Thoracic aorta (tissue), 2 donors: ENCODE measurements around the gene UBAP2L. TPM values are rescaled to one million over a fixed set of nuclear protein-coding genes. Genes with fewer than 3 reads are reported as not detected.
"Not testable (repeated sequence)": the region's sequence is repeated elsewhere in the genome, so short reads cannot be mapped to it uniquely, and the experiment has no call there.

Source experiments
- ATAC-seq: fragments of 150-250 bp; one replicate; pipeline ENCODE4 v1.8.0; 2017; ENCODE audit warnings: low read depth; ENCODE audit not compliant: insufficient number of reproducible peaks, low FRiP score
- DNase-seq: peaks from one replicate; pipeline ENCODE4 v3.0.0-alpha.2; 2020; ENCODE audit warnings: low spot score
- H3K27ac ChIP-seq, 2 donors: fragments of 200-600 bp; sonication (generic); 1 replicate in 1 of 2; 2 replicates in 1 of 2; pipeline ENCODE4 v1.5.1; 2016; ENCODE audit warnings: mild to moderate bottlenecking in 2 of 2, moderate library complexity in 2 of 2
- H3K27me3 ChIP-seq: fragments of 200-600 bp; sonication (generic); replicated peaks from 2 replicates; pipeline ENCODE4 v1.6.0; 2016; ENCODE audit warnings: mild to moderate bottlenecking; ENCODE audit not compliant: insufficient read depth
- H3K36me3 ChIP-seq: fragments of 200-600 bp; sonication (generic); one replicate; pipeline ENCODE4 v1.5.1; 2016
- H3K4me1 ChIP-seq, 2 donors: fragments of 200-600 bp; sonication (generic); 1 replicate in 1 of 2; 2 replicates in 1 of 2; pipeline versions ENCODE4 v1.5.1 to v1.6.0; 2016; ENCODE audit warnings: low read depth in 2 of 2, mild to moderate bottlenecking in 1 of 2; ENCODE audit not compliant: control insufficient read depth in 1 of 2
- H3K4me3 ChIP-seq: fragments of 200-600 bp; sonication (generic); 2 replicates; pipeline ENCODE4 v1.5.1; 2016; ENCODE audit warnings: mild to moderate bottlenecking
- H3K9me3 ChIP-seq: fragments of 200-600 bp; sonication (generic); 2 replicates; pipeline ENCODE4 v1.5.1; 2016
- CTCF ChIP-seq: fragments of 200-600 bp; sonication (generic); IDR thresholded peaks from one replicate; pipeline ENCODE4 v1.5.1; 2019; ENCODE audit warnings: antibody characterized with exemption
- total RNA-seq, 2 donors: library from RNA; depleted of rRNA; stranded (reverse); fragments of >200 nt; gene quantifications; one replicate each; pipeline versions ENCODE4 v1.1.0 to v1.2.3, GENCODE V29; 2016

UBAP2L gene
- total RNA-seq, 2 donors from 2014 or later = 92.1 to 119 TPM

- ATAC-seq (no peak), DNase-seq (no peak)
- Histone ChIP-seq H3K4me1 (no peaks in the 10 kb centered on the region), H3K9me3 (no peaks in the 10 kb centered on the region), H3K36me3 (no peaks in the 10 kb centered on the region), H3K4me3 (no peak overlapping the region), H3K27ac (no peak overlapping the region), H3K27me3 (no peaks in the 10 kb centered on the region)
- TF ChIP-seq CTCF = no peak
Measured at GRCh38 chr1:154304664-154305337, 84.0 kb downstream of the UBAP2L start.

GRCh38 chr1:154306151-154306550 is 85.4 kb downstream of the UBAP2L start:
- H3K4me1 ChIP-seq = no peaks in the 10 kb centered on the region
- no peaks in the 10 kb centered on the region for H3K36me3 ChIP-seq
- H3K27me3 ChIP-seq = no peaks in the 10 kb centered on the region
- no peak for DNase-seq
- no peak overlapping the region for H3K4me3 ChIP-seq
- no peak for TF ChIP-seq CTCF
- no peaks in the 10 kb centered on the region for H3K9me3 ChIP-seq
- H3K27ac ChIP-seq = no peak overlapping the region
- no peak for ATAC-seq

GRCh38 chr1:154307670-154308270 is 87.0 kb downstream of the UBAP2L start:
- not testable (repeated sequence) for H3K27ac ChIP-seq, H3K27me3 ChIP-seq, H3K4me1 ChIP-seq, H3K36me3 ChIP-seq, ATAC-seq, H3K4me3 ChIP-seq, H3K9me3 ChIP-seq, DNase-seq

GRCh38 chr1:154309136-154309535 is 88.4 kb downstream of the UBAP2L start:
- H3K36me3 ChIP-seq, H3K4me1 ChIP-seq, H3K4me3 ChIP-seq, H3K27ac ChIP-seq, ATAC-seq, H3K9me3 ChIP-seq, H3K27me3 ChIP-seq, DNase-seq: not testable (repeated sequence)

- not testable (repeated sequence) for ATAC-seq, DNase-seq, H3K9me3 ChIP-seq, H3K36me3 ChIP-seq, H3K27ac ChIP-seq, H3K4me1 ChIP-seq, H3K4me3 ChIP-seq, H3K27me3 ChIP-seq
Measured at GRCh38 chr1:154312229-154313065, 91.7 kb downstream of the UBAP2L start.

GRCh38 chr1:154313066-154313356 is 92.3 kb downstream of the UBAP2L start:
- no peak for TF ChIP-seq CTCF

GRCh38 chr1:154314226-154314625 is 93.5 kb downstream of the UBAP2L start:
- H3K27me3 ChIP-seq, H3K4me3 ChIP-seq, H3K4me1 ChIP-seq, ATAC-seq, DNase-seq, H3K9me3 ChIP-seq, H3K27ac ChIP-seq, H3K36me3 ChIP-seq: not testable (repeated sequence)

More at GRCh38 chr1:154313066-154313356, 92.3 kb downstream of the UBAP2L start:
- H3K27ac ChIP-seq = no peak overlapping the region
- no peak for ATAC-seq
- H3K4me1 ChIP-seq = no peaks in the 10 kb centered on the region
- no peaks in the 10 kb centered on the region for H3K9me3 ChIP-seq
- H3K4me3 ChIP-seq = no peak overlapping the region
- H3K36me3 ChIP-seq = no peaks in the 10 kb centered on the region
- no peak for DNase-seq
- H3K27me3 ChIP-seq = no peaks in the 10 kb centered on the region
